K562 (cell line): ENCODE data around the gene DNAJB4. TPM values are rescaled to one million over a fixed set of nuclear protein-coding genes. Genes with fewer than 3 reads are reported as not detected.
A peak's percentile ranks its signal among the peaks of the same experiment; 100 is the strongest.

ENCODE experiments used
- BDP1 ChIP-seq: IDR thresholded peaks from 3 replicates; pipeline ENCODE4 v1.6.1; 2011; ENCODE audit not compliant: insufficient read length, insufficient read depth
- BRCA1 ChIP-seq, 2 experiments: fragments of 450-650 bp in 1 of 2; sonication (generic) in 1 of 2; formaldehyde crosslinking in 1 of 2; IDR thresholded peaks; 2 replicates each; pipeline versions ENCODE4 v1.5.0 to v1.6.1; 2017 to 2020; ENCODE audit warnings: mild to moderate bottlenecking in 1 of 2, missing genetic modification reagents in 1 of 2
- EGR1 ChIP-seq: fragments of 450-650 bp; conservative IDR thresholded peaks from 2 replicates; pipeline ENCODE4 v1.6.1; 2017; ENCODE audit warnings: mild to moderate bottlenecking
- ELF4 ChIP-seq: fragments of 450-650 bp; formaldehyde crosslinking; IDR thresholded peaks from 2 replicates; pipeline ENCODE4 v1.4.0; 2022; ENCODE audit warnings: missing genetic modification characterization
- ERF ChIP-seq: fragments of 450-650 bp; formaldehyde crosslinking; IDR thresholded peaks from 2 replicates; pipeline ENCODE4 v1.4.0; 2020; ENCODE audit warnings: mild to moderate bottlenecking, mixed read lengths
- GATAD2B ChIP-seq: fragments of 450-650 bp; IDR thresholded peaks from 2 replicates; pipeline ENCODE4 v1.6.1; 2017; ENCODE audit warnings: mild to moderate bottlenecking, borderline replicate concordance
- KDM1A ChIP-seq, 2 experiments: fragments of 450-650 bp; IDR thresholded peaks; 2 replicates each; pipeline ENCODE4 v1.6.1; 2016; ENCODE audit warnings: mild to moderate bottlenecking in 2 of 2
- NR2C2 ChIP-seq, 2 experiments: fragments of 200-800 bp in 1 of 2; sonication (Bioruptor generic) in 1 of 2; sonication (generic) in 1 of 2; formaldehyde crosslinking in 1 of 2; IDR thresholded peaks; 2 replicates each; pipeline versions ENCODE4 v1.6.1 to v1.8.0; 2016 to 2022; ENCODE audit warnings: mild to moderate bottlenecking in 1 of 2, missing compliant biosample characterization in 1 of 2, missing genetic modification characterization in 1 of 2, missing genetic modification reagents in 1 of 2
- POLR2H ChIP-seq: IDR thresholded peaks from 2 replicates; pipeline ENCODE4 v1.6.1; 2016; ENCODE audit warnings: missing genetic modification characterization, low read depth, mild to moderate bottlenecking, control low read depth, missing compliant biosample characterization, moderate library complexity
- SNRNP70 ChIP-seq: fragments of 200-400 bp; formaldehyde crosslinking; optimal IDR thresholded peaks from 2 replicates; pipeline ENCODE3; 2017; ENCODE audit warnings: low read depth, low read length
- SP1 ChIP-seq: sonication (generic); formaldehyde crosslinking; IDR thresholded peaks from 2 replicates; pipeline ENCODE4 v1.8.1; 2022; ENCODE audit warnings: mild to moderate bottlenecking, missing genetic modification reagents
- TCF3 ChIP-seq: sonication (generic); formaldehyde crosslinking; IDR thresholded peaks from 2 replicates; pipeline ENCODE4 v1.4.0; 2020; ENCODE audit warnings: mild to moderate bottlenecking, missing genetic modification reagents
- U2AF2 ChIP-seq: fragments of 200-400 bp; formaldehyde crosslinking; optimal IDR thresholded peaks from 2 replicates; pipeline ENCODE3; 2017; ENCODE audit warnings: low read depth, mild to moderate bottlenecking, low read length
- ZNF23 ChIP-seq: fragments of 250-450 bp; sonication (Bioruptor Pico); IDR thresholded peaks from 2 replicates; pipeline ENCODE4 v1.4.0; 2020; ENCODE audit warnings: mild to moderate bottlenecking
- ZNF274 ChIP-seq: IDR thresholded peaks from 2 replicates; pipeline ENCODE4 v1.6.1; 2011; ENCODE audit warnings: low read depth, mild to moderate bottlenecking, low read length, moderate library complexity, borderline replicate concordance
- ZSCAN32 ChIP-seq: fragments of 450-650 bp; formaldehyde crosslinking; IDR thresholded peaks from 2 replicates; pipeline ENCODE4 v1.4.0; 2020; ENCODE audit warnings: mild to moderate bottlenecking, moderate library complexity
- polyA plus RNA-seq, 8 experiments: library from polyadenylated mRNA; depleted of rRNA in 4 of 8; stranded (reverse) in 5 of 8; unstranded in 3 of 8; fragments of >200 nt; fragmentation: Nextera tagmentation in 2 of 8; fragmentation: Illumina TruSeq in 1 of 8; extraction: Ambion mirVana in 2 of 8; extraction: Trizol in 1 of 8; gene quantifications; 2 replicates each; pipeline versions ENCODE4 v1.2.1 to v1.2.3, GENCODE V29; 2011 to 2014; ENCODE audit warnings: inconsistent platforms in 1 of 8, missing spikeins in 1 of 8
- total RNA-seq, 7 experiments: library from RNA; depleted of rRNA in 6 of 7; stranded (reverse); fragments of >200 nt in 6 of 7; fragmentation: Illumina TruSeq in 2 of 7; extraction: Trizol in 2 of 7; gene quantifications; 2 replicates each; pipeline versions ENCODE4 v1.2.1 to v1.2.3, GENCODE V29; 2011 to 2021; ENCODE audit warnings: low replicate concordance in 1 of 7
- TF ChIP-seq, protein P1 (sequence below), 3 experiments: fragments of 200-800 bp in 1 of 3; sonication (Bioruptor generic) in 1 of 3; sonication (generic) in 1 of 3; formaldehyde crosslinking in 1 of 3; IDR thresholded peaks; 2 replicates each; pipeline versions ENCODE4 v1.6.1 to v1.8.0; 2016 to 2022; ENCODE audit warnings: mild to moderate bottlenecking in 2 of 3, missing compliant biosample characterization in 2 of 3, missing genetic modification characterization in 2 of 3, missing genetic modification reagents in 1 of 3
- TF ChIP-seq, protein P2 (sequence below): fragments of 250-450 bp; sonication (Bioruptor Pico); IDR thresholded peaks from 2 replicates; pipeline ENCODE4 v1.4.0; 2020; ENCODE audit warnings: mild to moderate bottlenecking, moderate library complexity
- TF ChIP-seq, protein P3 (sequence below): sonication (generic); formaldehyde crosslinking; IDR thresholded peaks from 2 replicates; pipeline ENCODE4 v1.8.0; 2023; ENCODE audit warnings: mild to moderate bottlenecking, missing genetic modification reagents

Gene DNAJB4
- total and polyA plus RNA-seq, 9 of the 15 experiments (the other 6 are each of a cell fraction or from before 2014, with no cell fraction given): 8.5 to 27.7 (median 19.8) TPM

DNA sequence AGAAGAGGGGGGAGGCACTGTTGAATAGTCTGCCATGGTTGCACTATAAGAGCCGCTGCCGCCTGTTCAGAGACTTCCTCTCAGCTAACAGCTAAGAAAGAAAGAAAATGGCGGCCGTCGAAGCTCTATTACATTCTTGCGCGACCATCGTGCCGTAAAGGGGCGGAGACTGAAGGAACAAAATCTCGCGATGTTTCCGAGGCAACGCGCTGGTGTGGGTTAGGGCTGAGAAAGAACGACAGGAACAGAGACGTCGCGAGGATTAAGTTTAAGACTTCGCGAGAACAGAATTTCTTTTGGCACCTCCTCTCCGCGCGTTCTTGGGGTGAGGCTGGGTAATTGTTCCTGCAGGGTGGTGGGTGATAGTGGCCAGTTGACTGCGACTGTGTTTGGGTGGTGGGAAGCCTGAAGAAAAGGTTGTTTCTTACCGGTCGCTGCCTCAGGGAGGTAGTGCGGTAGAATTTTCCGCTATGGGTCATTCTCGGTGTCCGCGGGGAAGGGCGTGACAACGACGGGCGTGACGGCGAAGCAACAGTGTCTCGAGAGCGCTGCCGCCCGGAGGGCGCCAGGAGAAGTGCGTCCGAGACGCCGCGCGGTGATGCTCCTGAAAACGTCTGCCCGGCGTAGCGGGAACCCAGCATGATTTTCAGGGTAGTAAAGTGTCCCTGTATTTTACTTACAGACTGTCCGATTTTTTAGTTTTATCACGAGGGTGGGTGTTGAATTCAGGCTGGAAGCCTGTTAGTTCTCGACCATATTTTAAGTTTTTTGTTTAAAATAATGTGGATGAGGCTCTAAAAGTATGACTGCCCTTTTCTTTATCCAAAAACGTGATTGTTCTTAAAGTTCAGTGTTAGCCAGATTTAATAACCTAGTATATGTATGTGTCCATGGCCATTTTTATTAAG is 25.5 kb upstream of the DNAJB4 start, which contains the start of gene FUBP1 (continued):
- TF ChIP-seq U2AF2: no peak
- TF ChIP-seq ZNF23 (CRISPR knock-in tag): no peak
- TF ChIP-seq EGR1: no peak; the same call in 1 of the 2 replicates
- no peak for TF ChIP-seq GATAD2B
- no peak for TF ChIP-seq BDP1
- TF ChIP-seq SNRNP70: no peak
- TF ChIP-seq, protein P1, sequence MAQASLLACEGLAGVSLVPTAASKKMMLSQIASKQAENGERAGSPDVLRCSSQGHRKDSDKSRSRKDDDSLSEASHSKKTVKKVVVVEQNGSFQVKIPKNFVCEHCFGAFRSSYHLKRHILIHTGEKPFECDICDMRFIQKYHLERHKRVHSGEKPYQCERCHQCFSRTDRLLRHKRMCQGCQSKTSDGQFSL (CRISPR knock-in tag; IDR thresholded peaks at IDR 0.05): no peak
- TF ChIP-seq, protein P1 (tag; IDR thresholded peaks at IDR 0.05): no peak
- TF ChIP-seq ZSCAN32 (CRISPR knock-in tag): no peak
- TF ChIP-seq POLR2H (tag): peak; percentile 93
- TF ChIP-seq, protein P2, sequence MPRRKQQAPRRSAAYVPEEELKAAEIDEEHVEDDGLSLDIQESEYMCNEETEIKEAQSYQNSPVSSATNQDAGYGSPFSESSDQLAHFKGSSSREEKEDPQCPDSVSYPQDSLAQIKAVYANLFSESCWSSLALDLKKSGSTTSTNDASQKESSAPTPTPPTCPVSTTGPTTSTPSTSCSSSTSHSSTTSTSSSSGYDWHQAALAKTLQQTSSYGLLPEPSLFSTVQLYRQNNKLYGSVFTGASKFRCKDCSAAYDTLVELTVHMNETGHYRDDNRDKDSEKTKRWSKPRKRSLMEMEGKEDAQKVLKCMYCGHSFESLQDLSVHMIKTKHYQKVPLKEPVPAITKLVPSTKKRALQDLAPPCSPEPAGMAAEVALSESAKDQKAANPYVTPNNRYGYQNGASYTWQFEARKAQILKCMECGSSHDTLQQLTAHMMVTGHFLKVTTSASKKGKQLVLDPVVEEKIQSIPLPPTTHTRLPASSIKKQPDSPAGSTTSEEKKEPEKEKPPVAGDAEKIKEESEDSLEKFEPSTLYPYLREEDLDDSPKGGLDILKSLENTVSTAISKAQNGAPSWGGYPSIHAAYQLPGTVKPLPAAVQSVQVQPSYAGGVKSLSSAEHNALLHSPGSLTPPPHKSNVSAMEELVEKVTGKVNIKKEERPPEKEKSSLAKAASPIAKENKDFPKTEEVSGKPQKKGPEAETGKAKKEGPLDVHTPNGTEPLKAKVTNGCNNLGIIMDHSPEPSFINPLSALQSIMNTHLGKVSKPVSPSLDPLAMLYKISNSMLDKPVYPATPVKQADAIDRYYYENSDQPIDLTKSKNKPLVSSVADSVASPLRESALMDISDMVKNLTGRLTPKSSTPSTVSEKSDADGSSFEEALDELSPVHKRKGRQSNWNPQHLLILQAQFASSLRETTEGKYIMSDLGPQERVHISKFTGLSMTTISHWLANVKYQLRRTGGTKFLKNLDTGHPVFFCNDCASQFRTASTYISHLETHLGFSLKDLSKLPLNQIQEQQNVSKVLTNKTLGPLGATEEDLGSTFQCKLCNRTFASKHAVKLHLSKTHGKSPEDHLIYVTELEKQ (CRISPR knock-in tag): no peak
- no peak for TF ChIP-seq KDM1A (IDR thresholded peaks at IDR 0.05)
- no peak for TF ChIP-seq BRCA1 (IDR thresholded peaks at IDR 0.05)
- TF ChIP-seq BRCA1 (CRISPR knock-in tag; IDR thresholded peaks at IDR 0.05): no peak
- no peak for TF ChIP-seq NR2C2 (CRISPR knock-in tag; IDR thresholded peaks at IDR 0.05)
- TF ChIP-seq NR2C2 (tag; IDR thresholded peaks at IDR 0.05): no peak; the same call in 1 of the 2 replicates
- TF ChIP-seq, protein P3, sequence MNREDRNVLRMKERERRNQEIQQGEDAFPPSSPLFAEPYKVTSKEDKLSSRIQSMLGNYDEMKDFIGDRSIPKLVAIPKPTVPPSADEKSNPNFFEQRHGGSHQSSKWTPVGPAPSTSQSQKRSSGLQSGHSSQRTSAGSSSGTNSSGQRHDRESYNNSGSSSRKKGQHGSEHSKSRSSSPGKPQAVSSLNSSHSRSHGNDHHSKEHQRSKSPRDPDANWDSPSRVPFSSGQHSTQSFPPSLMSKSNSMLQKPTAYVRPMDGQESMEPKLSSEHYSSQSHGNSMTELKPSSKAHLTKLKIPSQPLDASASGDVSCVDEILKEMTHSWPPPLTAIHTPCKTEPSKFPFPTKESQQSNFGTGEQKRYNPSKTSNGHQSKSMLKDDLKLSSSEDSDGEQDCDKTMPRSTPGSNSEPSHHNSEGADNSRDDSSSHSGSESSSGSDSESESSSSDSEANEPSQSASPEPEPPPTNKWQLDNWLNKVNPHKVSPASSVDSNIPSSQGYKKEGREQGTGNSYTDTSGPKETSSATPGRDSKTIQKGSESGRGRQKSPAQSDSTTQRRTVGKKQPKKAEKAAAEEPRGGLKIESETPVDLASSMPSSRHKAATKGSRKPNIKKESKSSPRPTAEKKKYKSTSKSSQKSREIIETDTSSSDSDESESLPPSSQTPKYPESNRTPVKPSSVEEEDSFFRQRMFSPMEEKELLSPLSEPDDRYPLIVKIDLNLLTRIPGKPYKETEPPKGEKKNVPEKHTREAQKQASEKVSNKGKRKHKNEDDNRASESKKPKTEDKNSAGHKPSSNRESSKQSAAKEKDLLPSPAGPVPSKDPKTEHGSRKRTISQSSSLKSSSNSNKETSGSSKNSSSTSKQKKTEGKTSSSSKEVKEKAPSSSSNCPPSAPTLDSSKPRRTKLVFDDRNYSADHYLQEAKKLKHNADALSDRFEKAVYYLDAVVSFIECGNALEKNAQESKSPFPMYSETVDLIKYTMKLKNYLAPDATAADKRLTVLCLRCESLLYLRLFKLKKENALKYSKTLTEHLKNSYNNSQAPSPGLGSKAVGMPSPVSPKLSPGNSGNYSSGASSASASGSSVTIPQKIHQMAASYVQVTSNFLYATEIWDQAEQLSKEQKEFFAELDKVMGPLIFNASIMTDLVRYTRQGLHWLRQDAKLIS: no peak; the same call in 1 of the 2 replicates
- 0 out of 2 replicates have a peak, but pooled peaks have one; percentile 49 for TF ChIP-seq ERF (CRISPR knock-in tag)
- TF ChIP-seq TCF3: no peak
- TF ChIP-seq SP1: peak; percentile 77
- peak; percentile 37 for TF ChIP-seq ELF4 (CRISPR knock-in tag)
- TF ChIP-seq ZNF274: no peak
